CD8-positive, alpha-beta memory T cell (primary cell): ENCODE data around the gene HELZ. TPM values are rescaled to one million over a fixed set of nuclear protein-coding genes. Genes with fewer than 3 reads are reported as not detected.
"Not testable (repeated sequence)": the region's sequence is repeated elsewhere in the genome, so short reads cannot be mapped to it uniquely, and the experiment has no call there.

Experiments used
- CTCF ChIA-PET: fragments of 350-600 bp; sonication (Branson Sonifier 250); formaldehyde crosslinking; loops from one replicate; lab custom pipeline; 2021; ENCODE audit warnings: antibody characterized with exemption; lab: Charles Lee
- POLR2A ChIA-PET: fragments of 350-600 bp; sonication (Branson Sonifier 250); formaldehyde crosslinking; loops from one replicate; lab custom pipeline; 2021; ENCODE audit warnings: antibody characterized with exemption; lab: Charles Lee
- DNase-seq, 5 donors: peaks; one replicate each; pipeline versions ENCODE4 v3.0.0 to v3.0.0-alpha.2; 2020 to 2022; ENCODE audit warnings: mixed read lengths in 1 of 5
- H3K27ac ChIP-seq: one replicate; pipeline ENCODE4 v1.7.0; 2013; ENCODE audit warnings: low read depth, mild to moderate bottlenecking, low read length, moderate library complexity
- H3K27me3 ChIP-seq: 2 replicates; pipeline ENCODE4 v1.7.0; 2013; ENCODE audit warnings: low read length, mild to moderate bottlenecking; ENCODE audit not compliant: insufficient read depth, poor library complexity, severe bottlenecking
- H3K36me3 ChIP-seq: 2 replicates; pipeline ENCODE4 v1.7.0; 2013; ENCODE audit warnings: mild to moderate bottlenecking, low read length, moderate library complexity; ENCODE audit not compliant: insufficient read depth
- H3K4me1 ChIP-seq: 2 replicates; pipeline ENCODE4 v1.7.0; 2013; ENCODE audit warnings: mild to moderate bottlenecking, low read length, moderate library complexity; ENCODE audit not compliant: insufficient read depth
- H3K4me3 ChIP-seq: 2 replicates; pipeline ENCODE4 v1.7.0; 2013; ENCODE audit warnings: mild to moderate bottlenecking, low read length
- H3K9me3 ChIP-seq: 2 replicates; pipeline ENCODE4 v1.7.0; 2013; ENCODE audit warnings: mild to moderate bottlenecking, low read length
- H3K27ac Mint-ChIP-seq, 8 donors: one replicate each; pipeline ENCODE4 v1.8.0; 2020 to 2021; ENCODE audit warnings: mixed read lengths in 8 of 8, mild to moderate bottlenecking in 6 of 8, inconsistent platforms in 3 of 8, moderate library complexity in 3 of 8
- H3K27me3 Mint-ChIP-seq, 2 donors: one replicate each; pipeline ENCODE4 v1.8.0; 2020 to 2021; ENCODE audit warnings: mixed read lengths in 2 of 2, mild to moderate bottlenecking in 1 of 2, moderate library complexity in 1 of 2
- H3K36me3 Mint-ChIP-seq, 3 donors: one replicate each; pipeline ENCODE4 v1.8.0; 2020 to 2021; ENCODE audit warnings: mixed read lengths in 3 of 3, inconsistent platforms in 1 of 3, mild to moderate bottlenecking in 1 of 3
- H3K4me1 Mint-ChIP-seq, 3 donors: one replicate each; pipeline ENCODE4 v1.8.0; 2020 to 2021; ENCODE audit warnings: mixed read lengths in 3 of 3, inconsistent platforms in 1 of 3, mild to moderate bottlenecking in 1 of 3
- H3K4me3 Mint-ChIP-seq, 7 donors: one replicate each; pipeline ENCODE4 v1.8.0; 2020 to 2021; ENCODE audit warnings: mixed read lengths in 7 of 7, mild to moderate bottlenecking in 6 of 7, moderate library complexity in 4 of 7, inconsistent platforms in 2 of 7
- H3K9me3 Mint-ChIP-seq, 5 donors: one replicate each; pipeline ENCODE4 v1.8.0; 2020 to 2022; ENCODE audit warnings: mixed read lengths in 5 of 5, mild to moderate bottlenecking in 3 of 5, moderate library complexity in 2 of 5, inconsistent platforms in 1 of 5
- polyA plus RNA-seq: library from polyadenylated mRNA; unstranded; fragments of 300-500 nt; fragmentation: Illumina TruSeq; gene quantifications from one replicate; pipeline ENCODE4 v1.2.3, GENCODE V29; 2021
- total RNA-seq, 2 experiments: library from RNA; stranded (reverse); gene quantifications; one replicate each; pipeline ENCODE4 v1.2.3, GENCODE V29; 2021

The HELZ gene
- total RNA-seq (10 to 100 TPM; 56.4 to 62.5 TPM), polyA plus RNA-seq (85.0 TPM)

- Histone ChIP-seq H3K36me3 (no peaks in the 10 kb centered on the region), H3K27me3 (no peaks in the 10 kb centered on the region), H3K27ac (peak within 1 kb of the TSS; percentile 81), H3K4me3 (peak within 1 kb of the TSS; percentile 73), H3K4me1 (peaks cover 48% of the 10 kb centered on the region), H3K9me3 (no peaks in the 10 kb centered on the region)
- Mint-ChIP-seq H3K27ac (peak within 1 kb of the TSS; percentile 78 to 96 (median 92)), H3K4me1 (peaks cover 55 to 63% (median 62%) of the 10 kb centered on the region in 3 donors), H3K36me3 (peaks cover 4 to 33% (median 4%) of the 10 kb centered on the region in 3 donors), H3K4me3 (peak within 1 kb of the TSS; percentile 87 to 96 (median 91)), H3K9me3 (no peaks in the 10 kb centered on the region), H3K27me3 (no peaks in the 10 kb centered on the region)
- ChIA-PET POLR2A (interaction anchor here (0.5 to 1.6 kb wide), 8 partner anchors 14 to 558 kb away, joined by 3 to 13 read pairs (median 4); no protein-coding TSS in a partner anchor), CTCF (interaction anchor here (1.0 to 1.7 kb wide), 3 partner anchors 18 to 48 kb away, joined by 3 to 5 read pairs (median 4); no protein-coding TSS in a partner anchor)
- peak; percentile 68 to 81 (median 79) for DNase-seq
Observed at GRCh38 chr17:67245073-67245693, at the start of gene HELZ. TSS of gene HELZ (minus strand) at chr17:67245196. CDS start at chr17:67218804, 26,392 bp downstream.

GRCh38 chr17:67293251-67294203, 48.5 kb upstream of the HELZ start:
- peak overlapping the region in 4 of 8 donors; percentile 14 to 86 (median 50) for H3K27ac Mint-ChIP-seq
- H3K27ac ChIP-seq = no peak overlapping the region
- no peaks in the 10 kb centered on the region for H3K27me3 ChIP-seq
- H3K27me3 Mint-ChIP-seq = no peaks in the 10 kb centered on the region
- H3K36me3 Mint-ChIP-seq = no peaks in the 10 kb centered on the region
- H3K4me3 Mint-ChIP-seq = peak overlapping the region in 4 of 7 donors; percentile 26 to 81 (median 58)
- no peaks in the 10 kb centered on the region for H3K9me3 Mint-ChIP-seq
- no peaks in the 10 kb centered on the region for H3K36me3 ChIP-seq
- H3K4me1 Mint-ChIP-seq = peaks cover 5 to 14% (median 6%) of the 10 kb centered on the region in 3 donors
- H3K4me1 ChIP-seq = no peaks in the 10 kb centered on the region
- no peaks in the 10 kb centered on the region for H3K9me3 ChIP-seq
- H3K4me3 ChIP-seq = no peak overlapping the region
- ChIA-PET CTCF (interaction anchor here (0.8 to 5.9 kb wide), 17 partner anchors 8 to 83 kb away, joined by 3 to 44 read pairs (median 3); partner anchors contain the start of gene HELZ), POLR2A (no interaction called here)
- DNase-seq = peak; percentile 44 to 79 (median 60)

- no peaks in the 10 kb centered on the region for H3K4me1 ChIP-seq
- ChIA-PET POLR2A (no interaction called here), CTCF (interaction anchor here (1.4 to 5.0 kb wide), 2 partner anchors 28 to 70 kb away, joined by 3 to 19 read pairs; no protein-coding TSS in a partner anchor)
- Mint-ChIP-seq H3K27me3 (peaks cover 0 to 1% of the 10 kb centered on the region in 2 donors), H3K4me3 (no peak overlapping the region), H3K36me3 (no peaks in the 10 kb centered on the region), H3K9me3 (no peaks in the 10 kb centered on the region), H3K27ac (peak overlapping the region in 2 of 8 donors; percentile 43 to 54), H3K4me1 (peaks cover 5 to 14% (median 6%) of the 10 kb centered on the region in 3 donors)
- no peaks in the 10 kb centered on the region for H3K9me3 ChIP-seq
- no peaks in the 10 kb centered on the region for H3K27me3 ChIP-seq
- H3K27ac ChIP-seq = no peak overlapping the region
- no peak for DNase-seq
- no peak overlapping the region for H3K4me3 ChIP-seq
- H3K36me3 ChIP-seq = no peaks in the 10 kb centered on the region
Observed at GRCh38 chr17:67290711-67291291, 45.8 kb upstream of the HELZ start.

GRCh38 chr17:67290244-67290643, 45.2 kb upstream of the HELZ start:
- Histone ChIP-seq H3K36me3 (no peaks in the 10 kb centered on the region), H3K27me3 (no peaks in the 10 kb centered on the region), H3K27ac (no peak overlapping the region), H3K4me1 (no peaks in the 10 kb centered on the region), H3K9me3 (no peaks in the 10 kb centered on the region), H3K4me3 (no peak overlapping the region)
- no peak for DNase-seq
- H3K4me3 Mint-ChIP-seq = no peak overlapping the region
- H3K27me3 Mint-ChIP-seq = peaks cover 0 to 1% of the 10 kb centered on the region in 2 donors
- CTCF ChIA-PET = interaction anchor here (1.7 to 5.0 kb wide), 2 partner anchors 11 to 69 kb away, joined by 3 to 19 read pairs; no protein-coding TSS in a partner anchor
- H3K4me1 Mint-ChIP-seq = peaks cover 5 to 14% (median 6%) of the 10 kb centered on the region in 3 donors
- H3K9me3 Mint-ChIP-seq = no peaks in the 10 kb centered on the region
- H3K27ac Mint-ChIP-seq = peak overlapping the region in 1 of 8 donors; percentile 54
- no peaks in the 10 kb centered on the region for H3K36me3 Mint-ChIP-seq
- POLR2A ChIA-PET = no interaction called here

GRCh38 chr17:67289181-67289876, 44.3 kb upstream of the HELZ start:
- ChIA-PET CTCF (interaction anchor here (1.6 to 5.0 kb wide), 3 partner anchors 10 to 68 kb away, joined by 3 to 19 read pairs (median 5); no protein-coding TSS in a partner anchor), POLR2A (interaction anchor here (0.6 kb wide), 1 partner anchor 908 kb away, joined by 3 read pairs; no protein-coding TSS in a partner anchor)
- Histone ChIP-seq H3K36me3 (no peaks in the 10 kb centered on the region), H3K9me3 (no peaks in the 10 kb centered on the region), H3K4me1 (no peaks in the 10 kb centered on the region), H3K27me3 (no peaks in the 10 kb centered on the region), H3K4me3 (no peak overlapping the region), H3K27ac (no peak overlapping the region)
- peak overlapping the region in 3 of 8 donors; percentile 20 to 65 (median 42) for H3K27ac Mint-ChIP-seq
- no peak for DNase-seq
- peaks cover 5 to 14% (median 6%) of the 10 kb centered on the region in 3 donors for H3K4me1 Mint-ChIP-seq
- H3K4me3 Mint-ChIP-seq = peak overlapping the region in 1 of 7 donors; percentile 23
- no peaks in the 10 kb centered on the region for H3K9me3 Mint-ChIP-seq
- peaks cover 0 to 1% of the 10 kb centered on the region in 2 donors for H3K27me3 Mint-ChIP-seq
- no peaks in the 10 kb centered on the region for H3K36me3 Mint-ChIP-seq

GRCh38 chr17:67286826-67287225, 41.8 kb upstream of the HELZ start:
- not testable (repeated sequence) for H3K36me3 ChIP-seq, H3K9me3 Mint-ChIP-seq, H3K4me1 Mint-ChIP-seq, DNase-seq, H3K27me3 ChIP-seq, H3K4me3 ChIP-seq, H3K9me3 ChIP-seq, H3K36me3 Mint-ChIP-seq, H3K27ac Mint-ChIP-seq, H3K27ac ChIP-seq, H3K4me3 Mint-ChIP-seq, H3K27me3 Mint-ChIP-seq, H3K4me1 ChIP-seq
- ChIA-PET CTCF (interaction anchor here (5.0 kb wide), 1 partner anchor 66 kb away, joined by 19 read pairs; no protein-coding TSS in a partner anchor), POLR2A (interaction anchor here (0.7 kb wide), 1 partner anchor 237 kb away, joined by 5 read pairs; no protein-coding TSS in a partner anchor)

GRCh38 chr17:67285360-67285759, 40.4 kb upstream of the HELZ start:
- POLR2A ChIA-PET = no interaction called here
- no peaks in the 10 kb centered on the region for H3K9me3 ChIP-seq
- H3K27ac ChIP-seq = no peak overlapping the region
- peaks cover 0 to 7% (median 0%) of the 10 kb centered on the region in 3 donors for H3K4me1 Mint-ChIP-seq
- H3K27me3 ChIP-seq = no peaks in the 10 kb centered on the region
- H3K9me3 Mint-ChIP-seq = no peaks in the 10 kb centered on the region
- peaks cover 0 to 1% of the 10 kb centered on the region in 2 donors for H3K27me3 Mint-ChIP-seq
- no peak overlapping the region for H3K4me3 Mint-ChIP-seq
- H3K27ac Mint-ChIP-seq = no peak overlapping the region
- CTCF ChIA-PET = interaction anchor here (0.8 kb wide), 1 partner anchor 9 kb away, joined by 3 read pairs; no protein-coding TSS in a partner anchor
- DNase-seq = no peak
- no peaks in the 10 kb centered on the region for H3K36me3 ChIP-seq
- no peak overlapping the region for H3K4me3 ChIP-seq
- no peaks in the 10 kb centered on the region for H3K36me3 Mint-ChIP-seq
- no peaks in the 10 kb centered on the region for H3K4me1 ChIP-seq
